DMS153 treated with DMSO at 0.1 percent for 48 hours (cell line): ENCODE data around the gene GALK2.
"Not testable (repeated sequence)": the region's sequence is repeated elsewhere in the genome, so short reads cannot be mapped to it uniquely, and the experiment has no call there.

Experiments
- DNase-seq: peaks from one replicate; lab custom pipeline; 2025; ENCODE audit not compliant: unreplicated experiment; lab: John Stamatoyannopoulos, UW

The GALK2 gene

GRCh38 chr15:49215768-49216739 lies 46.0 kb downstream of the GALK2 start:
- peak; percentile 16 for DNase-seq

GRCh38 chr15:49223536-49224274 lies 53.7 kb downstream of the GALK2 start:
- no peak for DNase-seq

GRCh38 chr15:49225572-49226281 lies 55.7 kb downstream of the GALK2 start:
- no peak for DNase-seq

- DNase-seq: no peak
Measured at GRCh38 chr15:49227602-49228001, 57.6 kb downstream of the GALK2 start.

- DNase-seq: no peak
Measured at GRCh38 chr15:49229922-49230321, 59.9 kb downstream of the GALK2 start.

- DNase-seq: no peak
Measured at GRCh38 chr15:49232236-49232806, 62.3 kb downstream of the GALK2 start.

GRCh38 chr15:49235446-49236124 lies 65.5 kb downstream of the GALK2 start:
- peak; percentile 6 for DNase-seq

GRCh38 chr15:49236869-49237268 lies 66.8 kb downstream of the GALK2 start:
- DNase-seq: no peak

- no peak for DNase-seq
Measured at GRCh38 chr15:49238342-49238741, 68.3 kb downstream of the GALK2 start.

GRCh38 chr15:49239105-49239504 lies 69.1 kb downstream of the GALK2 start:
- DNase-seq: no peak

- no peak for DNase-seq
Measured at GRCh38 chr15:49242820-49243219, 72.8 kb downstream of the GALK2 start.

GRCh38 chr15:49247556-49248110 lies 77.6 kb downstream of the GALK2 start:
- no peak for DNase-seq

- no peak for DNase-seq
Measured at GRCh38 chr15:49248291-49248690, 78.2 kb downstream of the GALK2 start.

- DNase-seq: no peak
Measured at GRCh38 chr15:49255966-49256759, 86.1 kb downstream of the GALK2 start.

GRCh38 chr15:49265117-49265516 lies 95.1 kb downstream of the GALK2 start:
- DNase-seq: not testable (repeated sequence)

GRCh38 chr15:49265911-49266310 lies 95.9 kb downstream of the GALK2 start:
- DNase-seq: no peak

GRCh38 chr15:49270541-49271421 lies 100.7 kb downstream of the GALK2 start:
- no peak for DNase-seq

GRCh38 chr15:49273734-49274318 lies 103.8 kb downstream of the GALK2 start:
- DNase-seq: no peak
